Sigmoid colon (tissue), 4 donors: ENCODE data around the gene CADM4.

ENCODE experiments used
- CTCF ChIP-seq, 4 experiments: fragments of 450-650 bp in 3 of 4; fragments of 200-600 bp in 1 of 4; IDR thresholded peaks; one replicate each; pipeline ENCODE4 v1.5.1; 2016 to 2019; ENCODE audit warnings: antibody characterized with exemption in 4 of 4, mild to moderate bottlenecking in 3 of 4, moderate library complexity in 2 of 4
- EP300 ChIP-seq, 4 donors: sonication (generic); formaldehyde crosslinking; IDR thresholded peaks; one replicate each; pipeline ENCODE4 v1.6.1; 2017; ENCODE audit warnings: antibody characterized with exemption in 4 of 4
- POLR2A ChIP-seq, 2 donors: fragments of 450-650 bp; IDR thresholded peaks; one replicate each; pipeline ENCODE4 v1.6.1; 2016; ENCODE audit warnings: antibody characterized with exemption in 2 of 2, mild to moderate bottlenecking in 2 of 2, moderate library complexity in 2 of 2
- POLR2AphosphoS5 ChIP-seq, 4 donors: sonication (generic); formaldehyde crosslinking; IDR thresholded peaks; one replicate each; pipeline ENCODE4 v1.6.1; 2017; ENCODE audit warnings: antibody characterized with exemption in 4 of 4

- TF ChIP-seq CTCF (IDR thresholded peaks at IDR 0.05) (no peak), POLR2A (IDR thresholded peaks at IDR 0.05) (no peak), POLR2AphosphoS5 (IDR thresholded peaks at IDR 0.05) (no peak), EP300 (IDR thresholded peaks at IDR 0.05) (no peak)
Observed at GRCh38 chr19:43624933-43625332, 14.7 kb downstream of the CADM4 start.
